ENCODE measurements around the gene TBC1D3.
"Not testable (repeated sequence)": the region's sequence is repeated elsewhere in the genome, so short reads cannot be mapped to it uniquely, and the experiment has no call there.

Gene TBC1D3

GRCh38 chr17:38192455-38192854, at the start of gene TBC1D3:
TSS of gene TBC1D3 (minus strand) at chr17:38192555. CDS start at chr17:38191029, 1,526 bp downstream.
- not testable (repeated sequence) for DNase-seq (ENCODE audit: low spot score)

DNA sequence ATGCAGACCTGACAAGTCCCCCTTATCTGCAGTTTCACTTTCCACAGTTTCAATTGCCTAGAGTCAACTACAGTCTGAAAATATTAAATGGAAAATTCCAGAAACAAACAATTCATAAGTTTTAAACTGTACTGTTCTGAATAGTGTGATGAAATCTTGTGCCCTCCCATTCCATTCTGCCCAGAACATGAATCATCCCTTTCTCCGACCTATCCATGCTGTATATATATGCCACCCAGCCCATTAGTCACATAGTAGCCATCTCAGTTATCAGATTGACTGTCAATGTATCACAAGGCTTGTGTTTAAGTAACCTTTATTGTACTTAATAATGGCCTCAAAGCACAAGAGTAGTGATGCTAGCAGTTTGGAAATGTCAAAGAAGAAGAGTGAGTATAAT, 40.4 kb upstream of the TBC1D3 start:
- DNase-seq (ENCODE audit: low spot score) = not testable (repeated sequence)

DNA sequence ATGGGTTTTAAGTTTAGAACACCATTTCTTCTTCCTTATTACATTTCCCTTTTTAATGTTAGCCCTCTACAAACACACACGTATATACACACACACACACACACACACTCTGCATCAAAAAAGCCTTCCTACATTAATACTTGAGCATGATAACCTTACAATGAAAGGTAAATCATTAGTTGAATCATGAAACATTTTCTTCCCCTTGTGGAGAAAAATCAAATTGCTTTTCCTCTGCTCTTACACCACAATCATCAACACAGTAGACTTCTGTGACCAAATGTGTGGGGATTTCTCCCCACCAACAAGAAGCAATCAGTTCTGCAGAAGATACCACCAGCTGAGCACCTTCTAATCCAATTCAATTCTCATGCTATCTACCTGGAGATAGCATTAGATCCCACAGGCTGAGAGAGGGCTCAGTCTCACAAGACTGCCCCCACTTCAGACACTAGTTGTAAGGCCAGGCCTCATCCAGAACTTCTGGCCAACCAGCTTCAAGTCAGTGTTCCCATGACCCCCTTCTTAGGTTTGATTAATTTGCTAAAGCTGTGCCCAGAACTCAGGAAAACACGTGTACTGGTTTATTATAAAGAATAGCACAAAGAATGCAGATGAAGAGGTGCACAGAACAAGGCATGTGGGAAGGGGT, 33.6 kb upstream of the TBC1D3 start:
- DNase-seq (ENCODE audit: low spot score) = not testable (repeated sequence)

DNA sequence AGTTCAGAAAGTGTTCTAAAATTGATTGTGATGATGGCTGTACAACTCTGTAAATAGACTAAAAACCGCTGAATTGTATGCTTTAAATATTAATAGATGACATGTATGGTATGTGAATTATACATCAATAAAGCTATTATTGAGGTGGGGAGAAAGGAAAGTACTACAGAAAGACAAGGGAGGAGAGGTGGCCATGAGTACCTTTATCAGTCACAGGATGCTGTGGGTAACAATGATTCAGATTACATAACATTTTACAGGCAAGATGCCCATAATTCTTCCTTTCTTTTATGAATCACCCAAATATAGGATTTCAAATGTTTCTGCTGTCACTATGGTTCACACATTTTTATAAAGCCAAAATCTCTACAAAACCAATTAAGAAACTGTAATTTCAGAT, 28.5 kb upstream of the TBC1D3 start:
- DNase-seq (ENCODE audit: low spot score) = not testable (repeated sequence)

DNA sequence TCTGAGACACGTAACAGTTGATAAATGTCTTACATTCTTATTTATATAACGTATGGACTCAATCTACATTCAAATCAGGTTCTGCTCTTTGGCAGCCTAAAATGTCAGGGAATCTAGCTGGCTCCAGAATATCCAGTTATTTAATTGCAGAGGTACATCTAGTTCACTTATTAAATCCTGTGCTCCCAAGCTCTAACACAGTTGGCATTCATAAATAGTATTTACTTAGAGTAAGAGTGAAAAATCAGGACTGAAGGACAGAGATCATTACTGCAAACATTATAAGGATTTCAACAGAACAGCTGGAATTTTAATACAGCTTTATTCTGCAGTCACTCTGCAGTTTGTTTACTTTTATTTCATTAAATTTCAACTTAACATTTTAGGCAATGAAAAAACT, 7.9 kb upstream of the TBC1D3 start:
- not testable (repeated sequence) for DNase-seq (ENCODE audit: low spot score)

DNA sequence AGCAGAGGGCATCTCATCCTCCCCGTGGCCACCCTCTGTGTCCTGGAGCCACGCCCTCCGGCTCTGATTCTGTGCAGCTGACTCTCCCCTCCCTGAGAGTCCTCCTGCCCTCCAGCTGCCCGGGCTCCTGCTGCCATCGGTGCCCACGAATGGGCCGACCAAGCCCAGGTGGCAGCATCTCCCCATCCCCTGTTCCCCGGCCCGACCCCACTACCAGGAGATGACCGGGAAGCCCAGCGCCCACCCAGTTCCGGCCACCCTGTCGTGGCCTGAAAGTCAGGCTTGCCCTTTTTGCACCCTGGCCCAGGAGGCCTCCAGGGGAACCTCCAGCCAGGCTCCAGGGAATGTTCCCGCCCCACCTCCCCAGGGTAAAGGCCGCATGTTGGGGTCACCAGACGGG, 57.5 kb downstream of the TBC1D3 start:
- DNase-seq (ENCODE audit: low spot score) = not testable (repeated sequence)
